HCT116 (cell line): ENCODE measurements around the gene PLPPR2. TPM values are rescaled to one million over a fixed set of nuclear protein-coding genes. Genes with fewer than 3 reads are reported as not detected.

Source experiments
- ATAC-seq: fragments of 200-7000 bp; cut with Tn5 transposase; 2 replicates; pipeline ENCODE4 v1.9.1; 2020; ENCODE audit warnings: mild to moderate bottlenecking, moderate library complexity
- BruUV-seq: library from RNA; stranded (reverse); fragments of 400-500 nt; replicated peaks from 2 replicates; lab custom pipeline; 2021; lab: Mats Ljungman, UMichigan
- CTCF ChIA-PET: fragments of 300-600 bp; sonication (Branson Sonifier 250); formaldehyde crosslinking; loops from one replicate; lab custom pipeline; 2021; ENCODE audit warnings: antibody characterized with exemption; lab: Charles Lee
- POLR2A ChIA-PET: fragments of 300-600, 350-600 bp; sonication (Branson Sonifier 250); formaldehyde crosslinking; loops from one replicate; lab custom pipeline; 2021; ENCODE audit warnings: antibody characterized with exemption; lab: Charles Lee
- RAD21 ChIA-PET, 2 experiments: fragments of 300-600 bp; sonication (Branson Sonifier 250); formaldehyde crosslinking; loops; one replicate each; lab custom pipeline; 2023; ENCODE audit warnings: low total read pairs in 2 of 2; ENCODE audit not compliant: uncharacterized antibody in 2 of 2, unreplicated experiment in 2 of 2, low non-redundant PET in 1 of 2; lab: Charles Lee
- DNase-seq: peaks from one replicate; pipeline ENCODE4 v3.0.0-alpha.2; 2010; ENCODE audit warnings: low read depth, low spot score
- H2AFZ ChIP-seq: fragments of 200-600 bp; shearing (Covaris generic), sonication (generic); 2 replicates; pipeline ENCODE4 v1.6.1; 2017; ENCODE audit warnings: low read depth, mixed run types, mixed read lengths, antibody characterized with exemption, low read length; ENCODE audit not compliant: poor library complexity, severe bottlenecking
- H3K27ac ChIP-seq: 2 replicates; pipeline ENCODE4 v1.5.1; 2012; ENCODE audit warnings: low read depth, low read length
- H3K27me3 ChIP-seq: fragments of 200-600 bp; sonication (generic); 2 replicates; pipeline ENCODE4 v1.6.1; 2016; ENCODE audit warnings: mixed run types, low read length, mixed read lengths; ENCODE audit not compliant: insufficient read depth
- H3K36me3 ChIP-seq, 2 experiments: fragments of 200-500 bp in 1 of 2; fragments of 200-600 bp in 1 of 2; sonication (Bioruptor generic) in 1 of 2; sonication (generic) in 1 of 2; 2 replicates each; pipeline versions ENCODE4 v1.5.1 to v1.6.1; 2014 to 2016; ENCODE audit warnings: low read length in 2 of 2, inconsistent platforms in 1 of 2, mixed read lengths in 1 of 2, mixed run types in 1 of 2; ENCODE audit not compliant: insufficient read depth in 2 of 2, control insufficient read depth in 1 of 2
- H3K4me1 ChIP-seq, 2 experiments: fragments of 200-600 bp in 1 of 2; sonication (generic) in 1 of 2; 2 replicates each; pipeline versions ENCODE4 v1.5.1 to v1.6.1; 2012 to 2017; ENCODE audit warnings: low read length in 2 of 2, inconsistent platforms in 1 of 2, mild to moderate bottlenecking in 1 of 2, mixed read lengths in 1 of 2, mixed run types in 1 of 2, moderate library complexity in 1 of 2; ENCODE audit not compliant: insufficient read depth in 2 of 2, control insufficient read depth in 1 of 2
- H3K4me2 ChIP-seq: fragments of 200-600 bp; sonication (generic); 2 replicates; pipeline ENCODE4 v1.6.1; 2017; ENCODE audit warnings: mixed run types, low read length, mixed read lengths
- H3K4me3 ChIP-seq, 2 experiments: fragments of 200-600 bp in 1 of 2; sonication (generic) in 1 of 2; replicated peaks in 1 of 2; 2 replicates each; pipeline ENCODE4 v1.5.1; 2011 to 2016; ENCODE audit warnings: low read length in 2 of 2, control low read depth in 1 of 2, low read depth in 1 of 2, mild to moderate bottlenecking in 1 of 2, mixed read lengths in 1 of 2, mixed run types in 1 of 2
- H3K79me2 ChIP-seq: fragments of 200-600 bp; sonication (generic); 2 replicates; pipeline ENCODE4 v1.6.1; 2017; ENCODE audit warnings: mild to moderate bottlenecking, mixed run types, low read length, moderate library complexity, mixed read lengths; ENCODE audit not compliant: insufficient read depth
- H3K9ac ChIP-seq: fragments of 200-600 bp; sonication (generic); 2 replicates; pipeline ENCODE4 v1.6.1; 2016; ENCODE audit warnings: low read length, mixed read lengths
- H3K9me2 ChIP-seq: fragments of 200-600 bp; sonication (generic), shearing (Covaris generic); 2 replicates; pipeline ENCODE4 v1.6.1; 2017; ENCODE audit warnings: mixed run types, mild to moderate bottlenecking, moderate library complexity; ENCODE audit not compliant: insufficient read depth
- H3K9me3 ChIP-seq, 2 experiments: fragments of 200-500 bp in 1 of 2; fragments of 200-600 bp in 1 of 2; sonication (Bioruptor generic) in 1 of 2; sonication (generic) in 1 of 2; 2 replicates each; pipeline ENCODE4 v1.6.1; 2014 to 2017; ENCODE audit warnings: low read length in 2 of 2, mixed read lengths in 2 of 2, inconsistent platforms in 1 of 2, low read depth in 1 of 2, mild to moderate bottlenecking in 1 of 2, mixed run types in 1 of 2, moderate library complexity in 1 of 2; ENCODE audit not compliant: control insufficient read depth in 1 of 2, insufficient read depth in 1 of 2
- H4K20me1 ChIP-seq: fragments of 200-600 bp; sonication (generic), shearing (Covaris generic); 2 replicates; pipeline ENCODE4 v1.6.1; 2017; ENCODE audit warnings: mixed run types, mild to moderate bottlenecking, moderate library complexity; ENCODE audit not compliant: insufficient read depth
- CEBPB ChIP-seq: IDR thresholded peaks from 2 replicates; pipeline ENCODE4 v1.6.1; 2012; ENCODE audit warnings: low read depth
- ELF1 ChIP-seq: IDR thresholded peaks from 2 replicates; pipeline ENCODE4 v1.6.1; 2012; ENCODE audit warnings: low read depth, borderline replicate concordance
- EZH2 ChIP-seq: fragments of 200-600 bp; sonication (generic); IDR thresholded peaks from 2 replicates; pipeline ENCODE4 v1.6.1; 2017; ENCODE audit warnings: antibody characterized with exemption, mixed run types
- FOSL1 ChIP-seq: IDR thresholded peaks from 2 replicates; pipeline ENCODE4 v1.6.1; 2012; ENCODE audit warnings: low read depth
- JUND ChIP-seq: IDR thresholded peaks from 2 replicates; pipeline ENCODE4 v1.6.1; 2012
- POLR2AphosphoS5 ChIP-seq: IDR thresholded peaks from 2 replicates; pipeline ENCODE4 v1.6.1; 2011; ENCODE audit warnings: mild to moderate bottlenecking, low read depth, low read length, moderate library complexity
- RAD21 ChIP-seq: IDR thresholded peaks from 2 replicates; pipeline ENCODE4 v1.6.1; 2012; ENCODE audit warnings: low read depth, mild to moderate bottlenecking
- SIN3A ChIP-seq: IDR thresholded peaks from 2 replicates; pipeline ENCODE4 v1.6.1; 2012; ENCODE audit warnings: low read depth
- SP1 ChIP-seq: IDR thresholded peaks from 2 replicates; pipeline ENCODE4 v1.6.1; 2012; ENCODE audit warnings: low read depth
- SRF ChIP-seq: IDR thresholded peaks from 2 replicates; pipeline ENCODE4 v1.6.1; 2012; ENCODE audit warnings: low read depth
- TCF7L2 ChIP-seq: IDR thresholded peaks from 2 replicates; pipeline ENCODE4 v1.7.0; 2011; ENCODE audit warnings: borderline replicate concordance, inconsistent platforms; ENCODE audit not compliant: insufficient read depth, insufficient read length; ENCODE audit errors: extremely low read depth
- ZFX ChIP-seq: fragments of 450-650 bp; IDR thresholded peaks from 2 replicates; pipeline ENCODE4 v1.6.1; 2017
- ZNF274 ChIP-seq: fragments of 200-500 bp; sonication (Bioruptor generic); IDR thresholded peaks from 2 replicates; pipeline ENCODE4 v1.6.1; 2014; ENCODE audit warnings: mild to moderate bottlenecking, low read depth, low read length, inconsistent platforms
- intact Hi-C: fragments of 100-400 bp; cut with micrococcal nuclease; formaldehyde crosslinking; loops from 2 replicates; pipeline ENCODE4 v1.10.0; 2022
- total RNA-seq: library from RNA; stranded (reverse); gene quantifications from one replicate; pipeline ENCODE4 v1.2.1, GENCODE V29; 2021; ENCODE audit not compliant: unreplicated experiment
- TF ChIP-seq, protein P1 (sequence below): IDR thresholded peaks from 2 replicates; pipeline ENCODE4 v1.6.1; 2012
- TF ChIP-seq, protein P2 (sequence below): IDR thresholded peaks from 2 replicates; pipeline ENCODE4 v1.6.1; 2011; ENCODE audit warnings: mild to moderate bottlenecking, low read length, moderate library complexity; ENCODE audit not compliant: insufficient replicate concordance; ENCODE audit errors: extremely low read depth
- TF ChIP-seq, protein P3 (sequence below), 3 experiments: fragments of 200-600 bp in 1 of 3; sonication (generic) in 1 of 3; IDR thresholded peaks in 2 of 3; conservative IDR thresholded peaks in 1 of 3; 2 replicates each; pipeline ENCODE4 v1.5.1; 2012 to 2017; ENCODE audit warnings: low read depth in 2 of 3, low read length in 2 of 3, antibody characterized with exemption in 1 of 3, borderline replicate concordance in 1 of 3, control low read depth in 1 of 3, mild to moderate bottlenecking in 1 of 3, mixed read lengths in 1 of 3, mixed run types in 1 of 3, moderate library complexity in 1 of 3; ENCODE audit not compliant: insufficient read depth in 1 of 3

The PLPPR2 gene
- total RNA-seq, 1 experiment from 2014 or later: 23.2 TPM

DNA sequence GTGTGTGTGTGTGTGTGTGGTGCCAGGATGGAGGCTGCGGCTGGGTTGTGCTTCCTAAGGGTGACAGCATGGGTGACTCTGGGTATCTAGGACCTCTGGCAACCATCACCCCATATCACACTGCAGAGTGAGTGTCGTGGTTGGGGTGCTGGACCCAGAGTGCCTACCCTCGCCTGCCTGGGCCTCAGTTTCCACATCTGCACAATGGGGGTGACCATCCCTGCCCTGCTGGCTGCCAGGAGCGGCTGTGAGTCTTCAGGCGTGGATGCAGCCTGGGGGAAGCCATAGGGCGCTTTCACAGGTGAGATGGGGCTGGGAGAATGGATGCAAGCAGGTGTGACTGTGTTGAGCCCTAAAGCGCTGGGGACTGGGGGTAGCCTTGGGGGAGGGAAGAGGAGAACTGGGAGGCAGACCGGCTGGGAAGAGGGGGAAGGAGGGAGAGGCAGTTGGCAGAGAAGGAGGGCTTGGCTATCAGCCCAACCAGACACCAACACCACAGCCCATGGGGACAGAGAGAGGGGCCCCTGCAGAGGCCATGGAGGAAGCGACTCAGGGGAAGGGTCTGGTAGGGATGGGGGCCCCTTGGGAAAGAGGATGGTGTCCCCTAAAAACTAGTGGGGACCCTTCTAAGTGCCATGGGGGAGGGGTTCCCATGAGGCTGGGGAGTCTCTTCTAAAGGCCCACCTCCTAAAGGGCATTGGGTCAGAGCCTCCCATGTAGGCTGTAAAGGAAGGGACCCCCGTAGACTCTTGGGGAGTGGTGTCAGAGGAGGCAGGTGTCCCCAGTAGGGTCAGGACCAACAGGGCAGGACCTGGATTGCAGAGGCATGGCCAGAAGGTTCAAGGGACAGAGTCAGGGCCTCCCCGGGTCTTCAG is 1.7 kb downstream of the PLPPR2 start:
- Histone ChIP-seq H4K20me1 (no peaks in the 10 kb centered on the region), H3K4me1 (peaks cover 7 to 23% of the 10 kb centered on the region in 2 experiments), H3K27ac (no peak overlapping the region)
- no peak for TF ChIP-seq CEBPB
- TF ChIP-seq SIN3A: no peak
- no peak for TF ChIP-seq FOSL1
- no peak for TF ChIP-seq ZFX
- TF ChIP-seq EZH2: no peak
- TF ChIP-seq, protein P1, sequence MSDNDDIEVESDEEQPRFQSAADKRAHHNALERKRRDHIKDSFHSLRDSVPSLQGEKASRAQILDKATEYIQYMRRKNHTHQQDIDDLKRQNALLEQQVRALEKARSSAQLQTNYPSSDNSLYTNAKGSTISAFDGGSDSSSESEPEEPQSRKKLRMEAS: no peak
- TF ChIP-seq ELF1: no peak
- TF ChIP-seq SP1: no peak
- TF ChIP-seq, protein P2, sequence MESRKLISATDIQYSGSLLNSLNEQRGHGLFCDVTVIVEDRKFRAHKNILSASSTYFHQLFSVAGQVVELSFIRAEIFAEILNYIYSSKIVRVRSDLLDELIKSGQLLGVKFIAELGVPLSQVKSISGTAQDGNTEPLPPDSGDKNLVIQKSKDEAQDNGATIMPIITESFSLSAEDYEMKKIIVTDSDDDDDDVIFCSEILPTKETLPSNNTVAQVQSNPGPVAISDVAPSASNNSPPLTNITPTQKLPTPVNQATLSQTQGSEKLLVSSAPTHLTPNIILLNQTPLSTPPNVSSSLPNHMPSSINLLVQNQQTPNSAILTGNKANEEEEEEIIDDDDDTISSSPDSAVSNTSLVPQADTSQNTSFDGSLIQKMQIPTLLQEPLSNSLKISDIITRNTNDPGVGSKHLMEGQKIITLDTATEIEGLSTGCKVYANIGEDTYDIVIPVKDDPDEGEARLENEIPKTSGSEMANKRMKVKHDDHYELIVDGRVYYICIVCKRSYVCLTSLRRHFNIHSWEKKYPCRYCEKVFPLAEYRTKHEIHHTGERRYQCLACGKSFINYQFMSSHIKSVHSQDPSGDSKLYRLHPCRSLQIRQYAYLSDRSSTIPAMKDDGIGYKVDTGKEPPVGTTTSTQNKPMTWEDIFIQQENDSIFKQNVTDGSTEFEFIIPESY: no peak
- TF ChIP-seq POLR2AphosphoS5: no peak
- TF ChIP-seq JUND: no peak
- no peak for TF ChIP-seq TCF7L2
- no peak for TF ChIP-seq SRF
- TF ChIP-seq, protein P3, sequence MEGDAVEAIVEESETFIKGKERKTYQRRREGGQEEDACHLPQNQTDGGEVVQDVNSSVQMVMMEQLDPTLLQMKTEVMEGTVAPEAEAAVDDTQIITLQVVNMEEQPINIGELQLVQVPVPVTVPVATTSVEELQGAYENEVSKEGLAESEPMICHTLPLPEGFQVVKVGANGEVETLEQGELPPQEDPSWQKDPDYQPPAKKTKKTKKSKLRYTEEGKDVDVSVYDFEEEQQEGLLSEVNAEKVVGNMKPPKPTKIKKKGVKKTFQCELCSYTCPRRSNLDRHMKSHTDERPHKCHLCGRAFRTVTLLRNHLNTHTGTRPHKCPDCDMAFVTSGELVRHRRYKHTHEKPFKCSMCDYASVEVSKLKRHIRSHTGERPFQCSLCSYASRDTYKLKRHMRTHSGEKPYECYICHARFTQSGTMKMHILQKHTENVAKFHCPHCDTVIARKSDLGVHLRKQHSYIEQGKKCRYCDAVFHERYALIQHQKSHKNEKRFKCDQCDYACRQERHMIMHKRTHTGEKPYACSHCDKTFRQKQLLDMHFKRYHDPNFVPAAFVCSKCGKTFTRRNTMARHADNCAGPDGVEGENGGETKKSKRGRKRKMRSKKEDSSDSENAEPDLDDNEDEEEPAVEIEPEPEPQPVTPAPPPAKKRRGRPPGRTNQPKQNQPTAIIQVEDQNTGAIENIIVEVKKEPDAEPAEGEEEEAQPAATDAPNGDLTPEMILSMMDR (IDR thresholded peaks at IDR 0.05 in 2 of 3, conservative IDR thresholded peaks at IDR 0.05 in 1 of 3; ENCODE audit: borderline replicate concordance in 1 of 3, insufficient read depth in 1 of 3, low read depth in 2 of 3, low read length in 2 of 3): no peak
- TF ChIP-seq RAD21: no peak
- TF ChIP-seq ZNF274: no peak
- TF ChIP-seq, all 23 proteins: peak for 0
- ChIA-PET CTCF (no interaction called here), RAD21 (no interaction called here), POLR2A (interaction anchor here (0.6 kb wide), 1 partner anchor 1585 kb away, joined by 3 read pairs; no protein-coding TSS in a partner anchor)
- Histone ChIP-seq H3K9ac (no peak overlapping the region), H3K9me3 (no peaks in the 10 kb centered on the region), H3K9me2 (no peaks in the 10 kb centered on the region), H3K27me3 (no peaks in the 10 kb centered on the region), H3K4me3 (no peak overlapping the region), H3K36me3 (0 out of 4 replicates have a peak, but pooled peaks cover 0 to 2% of the 10 kb centered on the region in 2 experiments), H3K79me2 (no peaks in the 10 kb centered on the region), H2AFZ (no peak overlapping the region), H3K4me2 (no peak overlapping the region)
- ATAC-seq (no peak), DNase-seq (no peak)
- no TSS peak for BruUV-seq
- intact Hi-C loops: no loop called here
